GF-D8 (cell line): ENCODE results near the gene PON1.

Experiments used
- DNase-seq: peaks from one replicate; lab custom pipeline; 2025; lab: John Stamatoyannopoulos, UW

The PON1 gene

GRCh38 chr7:95317546-95317945, 6.8 kb downstream of the PON1 start:
- no peak for DNase-seq

- DNase-seq = no peak
Measured at GRCh38 chr7:95316588-95316987, 7.7 kb downstream of the PON1 start.

GRCh38 chr7:95312561-95312960, 11.8 kb downstream of the PON1 start:
- DNase-seq = no peak

GRCh38 chr7:95311389-95311788, 12.9 kb downstream of the PON1 start:
- no peak for DNase-seq

GRCh38 chr7:95309951-95310350, 14.4 kb downstream of the PON1 start:
- no peak for DNase-seq

GRCh38 chr7:95304990-95305389, 19.3 kb downstream of the PON1 start:
- DNase-seq = no peak

GRCh38 chr7:95303013-95303905, 21.1 kb downstream of the PON1 start:
- DNase-seq = no peak

- DNase-seq = no peak
Measured at GRCh38 chr7:95298091-95298490, 26.2 kb downstream of the PON1 start.

GRCh38 chr7:95297041-95297440, 27.3 kb downstream of the PON1 start:
- DNase-seq = no peak

- DNase-seq = no peak
Measured at GRCh38 chr7:95296456-95296855, 27.9 kb downstream of the PON1 start.

GRCh38 chr7:95295397-95295796, 28.9 kb downstream of the PON1 start:
- no peak for DNase-seq

- no peak for DNase-seq
Measured at GRCh38 chr7:95290166-95290830, 34.0 kb downstream of the PON1 start.

- no peak for DNase-seq
Measured at GRCh38 chr7:95286096-95286495, 38.2 kb downstream of the PON1 start.

GRCh38 chr7:95279417-95279816, 44.9 kb downstream of the PON1 start:
- no peak for DNase-seq

GRCh38 chr7:95276114-95276513, 48.2 kb downstream of the PON1 start:
- DNase-seq = no peak

- no peak for DNase-seq
Measured at GRCh38 chr7:95269640-95270039, 54.7 kb downstream of the PON1 start.

- no peak for DNase-seq
Measured at GRCh38 chr7:95267754-95268153, 56.6 kb downstream of the PON1 start.

- DNase-seq = no peak
Measured at GRCh38 chr7:95265634-95266033, 58.7 kb downstream of the PON1 start.

- DNase-seq = no peak
Measured at GRCh38 chr7:95264363-95264891, 59.9 kb downstream of the PON1 start.

GRCh38 chr7:95263785-95264362, 60.5 kb downstream of the PON1 start:
- no peak for DNase-seq

GRCh38 chr7:95262875-95263274, 61.5 kb downstream of the PON1 start:
- DNase-seq = no peak

- DNase-seq = no peak
Measured at GRCh38 chr7:95261895-95262415, 62.4 kb downstream of the PON1 start.

- DNase-seq = no peak
Measured at GRCh38 chr7:95255691-95256090, 68.6 kb downstream of the PON1 start.
